ENCODE results near the gene PCLAF.

GRCh38 chr15:64355944-64356709, 25.1 kb downstream of the PCLAF start, which contains the start of gene CSNK1G1:
- TF ChIP-seq BHLHE40 (IDR thresholded peaks at IDR 0.05; ENCODE audit: borderline replicate concordance) (no peak), SUZ12 (IDR thresholded peaks at IDR 0.05) (no peak), FOXM1 (IDR thresholded peaks at IDR 0.05; ENCODE audit: borderline replicate concordance) (no peak), PKNOX1 (IDR thresholded peaks at IDR 0.05) (no peak)

All from HEK293T (cell line).